ENCODE data around the gene IVD.
"Not testable (repeated sequence)": the region's sequence is repeated elsewhere in the genome, so short reads cannot be mapped to it uniquely, and the experiment has no call there.

Gene IVD

GRCh38 chr15:40449275-40449674 lies 43.7 kb downstream of the IVD start:
- H3K27me3 ChIP-seq (ENCODE audit: insufficient read depth, insufficient read length) = no peaks in the 10 kb centered on the region
- TF ChIP-seq SUZ12 (IDR thresholded peaks at IDR 0.05; ENCODE audit: extremely low read depth, insufficient read depth, insufficient read length) (no peak), ZNF274 (IDR thresholded peaks at IDR 0.05; ENCODE audit: low read depth, low read length) (no peak), YY1 (IDR thresholded peaks at IDR 0.05; ENCODE audit: insufficient read depth, insufficient read length) (no peak)
- H3K4me1 ChIP-seq (ENCODE audit: insufficient read depth, insufficient read length) = peaks cover 19% of the 10 kb centered on the region
- no peak for DNase-seq (ENCODE audit: low read depth, low spot score)
- no peak overlapping the region for H3K4me3 ChIP-seq (ENCODE audit: insufficient read length, low read depth)
- H3K36me3 ChIP-seq (ENCODE audit: insufficient read depth, insufficient read length, low read length) = peaks cover 26% of the 10 kb centered on the region
- H3K9me3 ChIP-seq (ENCODE audit: insufficient read depth, low read length) = no peaks in the 10 kb centered on the region
- no peak overlapping the region for H3K9ac ChIP-seq (ENCODE audit: insufficient read length, low read depth)

DNA sequence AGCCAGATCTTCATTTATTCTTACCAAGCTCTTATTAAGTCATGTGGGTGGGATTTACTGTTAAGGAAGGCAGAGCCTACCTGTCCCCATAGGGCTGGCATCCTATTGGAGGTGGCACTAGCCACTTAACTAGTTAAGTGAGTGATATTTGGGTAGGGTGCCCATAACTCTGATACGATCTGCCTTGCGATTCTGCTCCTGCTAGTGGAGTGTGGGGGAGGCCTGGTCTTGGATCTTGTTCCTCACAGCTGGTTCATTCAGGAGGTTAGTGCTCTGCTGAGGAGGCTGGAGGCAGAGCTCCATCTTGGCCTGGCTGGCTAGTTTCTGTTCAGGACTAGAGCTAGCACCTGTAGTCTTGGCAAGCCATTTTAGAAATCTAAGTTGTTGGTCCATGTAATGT lies 44.5 kb downstream of the IVD start:
- no peak for DNase-seq (ENCODE audit: low read depth, low spot score)
- Histone ChIP-seq H3K27me3 (ENCODE audit: insufficient read depth, insufficient read length) (no peaks in the 10 kb centered on the region), H3K9ac (ENCODE audit: insufficient read length, low read depth) (no peak overlapping the region), H3K4me3 (ENCODE audit: insufficient read length, low read depth) (no peak overlapping the region), H3K4me1 (ENCODE audit: insufficient read depth, insufficient read length) (peaks cover 25% of the 10 kb centered on the region), H3K36me3 (ENCODE audit: insufficient read depth, insufficient read length, low read length) (peaks cover 26% of the 10 kb centered on the region), H3K9me3 (ENCODE audit: insufficient read depth, low read length) (no peaks in the 10 kb centered on the region)
- TF ChIP-seq SUZ12 (IDR thresholded peaks at IDR 0.05; ENCODE audit: extremely low read depth, insufficient read depth, insufficient read length) (no peak), ZNF274 (IDR thresholded peaks at IDR 0.05; ENCODE audit: low read depth, low read length) (no peak), YY1 (IDR thresholded peaks at IDR 0.05; ENCODE audit: insufficient read depth, insufficient read length) (no peak)

GRCh38 chr15:40451527-40452158 lies 46.0 kb downstream of the IVD start:
- TF ChIP-seq ZNF274 (IDR thresholded peaks at IDR 0.05; ENCODE audit: low read depth, low read length) (no peak), SUZ12 (IDR thresholded peaks at IDR 0.05; ENCODE audit: extremely low read depth, insufficient read depth, insufficient read length) (no peak), YY1 (IDR thresholded peaks at IDR 0.05; ENCODE audit: insufficient read depth, insufficient read length) (no peak)
- peak overlapping the region; percentile 47 for H3K9ac ChIP-seq (ENCODE audit: insufficient read length, low read depth)
- H3K27me3 ChIP-seq (ENCODE audit: insufficient read depth, insufficient read length) = no peaks in the 10 kb centered on the region
- peaks cover 32% of the 10 kb centered on the region for H3K4me1 ChIP-seq (ENCODE audit: insufficient read depth, insufficient read length)
- no peak overlapping the region for H3K4me3 ChIP-seq (ENCODE audit: insufficient read length, low read depth)
- no peaks in the 10 kb centered on the region for H3K9me3 ChIP-seq (ENCODE audit: insufficient read depth, low read length)
- peaks cover 15% of the 10 kb centered on the region for H3K36me3 ChIP-seq (ENCODE audit: insufficient read depth, insufficient read length, low read length)
- DNase-seq (ENCODE audit: low read depth, low spot score) = no peak

DNA sequence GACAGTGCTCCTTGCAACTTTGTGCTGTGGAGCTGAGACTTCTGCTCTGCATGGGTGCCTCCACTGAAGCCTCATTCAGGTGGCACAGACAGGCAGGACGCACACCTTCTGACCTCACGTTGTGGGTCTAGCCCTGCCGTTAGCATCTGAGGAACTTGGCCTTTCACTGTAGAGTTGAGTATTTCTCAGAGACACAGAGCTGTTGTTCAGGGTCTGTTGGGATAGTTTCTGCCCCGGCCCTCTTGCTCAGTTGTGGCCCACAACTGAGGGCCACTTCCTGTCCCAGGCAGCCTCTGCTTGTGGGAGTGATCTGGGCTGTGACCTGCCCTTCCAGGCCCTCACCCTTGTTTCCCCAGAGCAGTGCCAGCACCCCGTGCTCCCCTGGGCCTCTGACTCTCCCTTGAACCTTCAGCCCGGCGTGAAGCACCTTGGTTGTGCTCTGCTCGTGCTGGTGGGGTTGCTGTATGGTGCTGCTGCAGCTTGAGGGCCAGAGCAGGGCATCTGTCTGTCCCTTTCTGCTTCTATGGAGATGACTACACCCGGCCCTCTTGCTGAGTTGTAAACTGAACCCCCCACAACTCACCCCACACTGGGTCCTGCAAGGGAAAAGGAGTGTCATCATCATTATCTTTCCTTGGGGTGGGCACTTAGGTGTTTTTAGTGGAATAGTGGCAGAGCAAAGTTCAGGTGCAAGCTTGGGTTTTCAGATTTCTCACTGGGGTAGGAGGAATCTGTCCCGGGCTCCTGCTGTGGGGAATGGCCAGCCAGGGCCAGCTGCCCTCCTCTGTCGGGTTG lies 46.9 kb downstream of the IVD start:
- Histone ChIP-seq H3K27me3 (ENCODE audit: insufficient read depth, insufficient read length) (no peaks in the 10 kb centered on the region), H3K9me3 (ENCODE audit: insufficient read depth, low read length) (no peaks in the 10 kb centered on the region), H3K36me3 (ENCODE audit: insufficient read depth, insufficient read length, low read length) (peaks cover 11% of the 10 kb centered on the region), H3K4me1 (ENCODE audit: insufficient read depth, insufficient read length) (peaks cover 36% of the 10 kb centered on the region), H3K4me3 (ENCODE audit: insufficient read length, low read depth) (no peak overlapping the region), H3K9ac (ENCODE audit: insufficient read length, low read depth) (peak overlapping the region; percentile 47)
- TF ChIP-seq YY1 (IDR thresholded peaks at IDR 0.05; ENCODE audit: insufficient read depth, insufficient read length) = no peak
- no peak for TF ChIP-seq SUZ12 (IDR thresholded peaks at IDR 0.05; ENCODE audit: extremely low read depth, insufficient read depth, insufficient read length)
- no peak for TF ChIP-seq ZNF274 (IDR thresholded peaks at IDR 0.05; ENCODE audit: low read depth, low read length)
- no peak for DNase-seq (ENCODE audit: low read depth, low spot score)

GRCh38 chr15:40453941-40454340 lies 48.3 kb downstream of the IVD start:
- not testable (repeated sequence) for H3K27me3 ChIP-seq (ENCODE audit: insufficient read depth, insufficient read length); H3K9me3 ChIP-seq (ENCODE audit: insufficient read depth, low read length); DNase-seq (ENCODE audit: low read depth, low spot score); H3K9ac ChIP-seq (ENCODE audit: insufficient read length, low read depth); H3K4me3 ChIP-seq (ENCODE audit: insufficient read length, low read depth)
- peaks cover 14% of the 10 kb centered on the region for H3K36me3 ChIP-seq (ENCODE audit: insufficient read depth, insufficient read length, low read length)
- peaks cover 36% of the 10 kb centered on the region for H3K4me1 ChIP-seq (ENCODE audit: insufficient read depth, insufficient read length)

DNA sequence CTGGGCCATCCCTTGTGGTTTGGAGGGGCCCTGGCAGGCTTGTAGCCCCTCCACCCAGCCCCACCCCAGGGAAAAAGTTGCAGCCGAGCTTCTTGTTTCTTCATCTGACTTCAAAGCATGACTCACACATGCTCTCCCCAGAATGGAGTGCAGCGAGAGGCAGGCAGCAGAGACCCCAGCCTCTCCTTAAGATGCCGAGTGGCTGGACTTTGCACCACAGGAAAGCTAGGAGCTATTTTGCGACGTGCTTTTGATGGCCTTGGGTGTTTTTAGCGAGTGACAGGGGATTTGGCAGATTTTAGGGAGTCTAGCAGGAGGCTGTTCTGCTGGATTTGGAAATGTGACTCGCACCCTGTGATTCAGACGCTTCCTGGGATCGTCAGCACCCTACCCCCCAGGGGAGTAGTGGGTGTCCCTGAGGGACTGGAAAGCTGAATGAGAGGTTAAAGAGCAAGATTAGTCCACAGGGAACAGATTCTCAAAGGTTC lies 49.4 kb downstream of the IVD start:
- DNase-seq (ENCODE audit: low read depth, low spot score) = no peak
- H3K4me1 ChIP-seq (ENCODE audit: insufficient read depth, insufficient read length) = peaks cover 36% of the 10 kb centered on the region
- H3K9me3 ChIP-seq (ENCODE audit: insufficient read depth, low read length) = no peaks in the 10 kb centered on the region
- TF ChIP-seq ZNF274 (IDR thresholded peaks at IDR 0.05; ENCODE audit: low read depth, low read length) (no peak), YY1 (IDR thresholded peaks at IDR 0.05; ENCODE audit: insufficient read depth, insufficient read length) (no peak), SUZ12 (IDR thresholded peaks at IDR 0.05; ENCODE audit: extremely low read depth, insufficient read depth, insufficient read length) (no peak)
- H3K9ac ChIP-seq (ENCODE audit: insufficient read length, low read depth) = no peak overlapping the region
- H3K36me3 ChIP-seq (ENCODE audit: insufficient read depth, insufficient read length, low read length) = peaks cover 24% of the 10 kb centered on the region
- H3K4me3 ChIP-seq (ENCODE audit: insufficient read length, low read depth) = no peak overlapping the region
- H3K27me3 ChIP-seq (ENCODE audit: insufficient read depth, insufficient read length) = no peaks in the 10 kb centered on the region

GRCh38 chr15:40456299-40456712 lies 50.7 kb downstream of the IVD start:
- no peak for DNase-seq (ENCODE audit: low read depth, low spot score)
- Histone ChIP-seq H3K9me3 (ENCODE audit: insufficient read depth, low read length) (no peaks in the 10 kb centered on the region), H3K27me3 (ENCODE audit: insufficient read depth, insufficient read length) (no peaks in the 10 kb centered on the region), H3K4me1 (ENCODE audit: insufficient read depth, insufficient read length) (peaks cover 33% of the 10 kb centered on the region), H3K9ac (ENCODE audit: insufficient read length, low read depth) (no peak overlapping the region), H3K36me3 (ENCODE audit: insufficient read depth, insufficient read length, low read length) (peaks cover 31% of the 10 kb centered on the region), H3K4me3 (ENCODE audit: insufficient read length, low read depth) (no peak overlapping the region)
- TF ChIP-seq YY1 (IDR thresholded peaks at IDR 0.05; ENCODE audit: insufficient read depth, insufficient read length) (no peak), SUZ12 (IDR thresholded peaks at IDR 0.05; ENCODE audit: extremely low read depth, insufficient read depth, insufficient read length) (no peak), ZNF274 (IDR thresholded peaks at IDR 0.05; ENCODE audit: low read depth, low read length) (no peak)

Data from NT2/D1 (cell line).